Left hindlimb (tissue), 1 donor: Measurements from ENCODE around the gene TGM1.
A peak's percentile ranks its signal among the peaks of the same experiment; 100 is the strongest.

Source experiments
- DNase-seq: peaks from one replicate; pipeline ENCODE4 v3.0.0-alpha.2; 2018

TGM1 gene

GRCh38 chr14:24291446-24292117, 28.6 kb upstream of the TGM1 start:
- no peak for DNase-seq

- no peak for DNase-seq
Observed at GRCh38 chr14:24290746-24291145, 27.8 kb upstream of the TGM1 start.

GRCh38 chr14:24289649-24290280, 26.8 kb upstream of the TGM1 start:
- no peak for DNase-seq

DNA sequence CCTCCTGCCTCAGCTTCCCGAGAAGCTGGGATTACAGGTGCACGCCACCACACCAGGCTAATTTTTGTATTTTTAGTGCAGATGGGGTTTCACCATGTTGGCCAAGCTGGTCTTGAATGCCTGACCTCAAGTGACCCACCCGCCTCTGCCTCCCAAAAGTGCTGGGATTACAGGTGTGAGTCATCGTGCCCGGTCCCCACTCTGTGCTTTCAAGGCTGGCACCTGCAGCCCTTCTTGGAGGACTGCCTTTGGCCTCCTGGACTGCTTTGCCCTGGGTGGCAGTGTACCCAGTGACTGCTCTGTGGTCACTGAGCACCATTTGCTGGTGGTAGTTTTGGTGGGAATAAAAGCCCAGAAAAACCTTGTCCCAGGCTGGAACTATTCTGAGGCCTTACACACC, 24.0 kb upstream of the TGM1 start:
- DNase-seq = no peak

GRCh38 chr14:24285351-24285750, 22.4 kb upstream of the TGM1 start:
- DNase-seq = no peak

- DNase-seq = no peak
Observed at GRCh38 chr14:24284501-24285035, 21.6 kb upstream of the TGM1 start.

- no peak for DNase-seq
Observed at GRCh38 chr14:24283796-24284460, 21.0 kb upstream of the TGM1 start.

DNA sequence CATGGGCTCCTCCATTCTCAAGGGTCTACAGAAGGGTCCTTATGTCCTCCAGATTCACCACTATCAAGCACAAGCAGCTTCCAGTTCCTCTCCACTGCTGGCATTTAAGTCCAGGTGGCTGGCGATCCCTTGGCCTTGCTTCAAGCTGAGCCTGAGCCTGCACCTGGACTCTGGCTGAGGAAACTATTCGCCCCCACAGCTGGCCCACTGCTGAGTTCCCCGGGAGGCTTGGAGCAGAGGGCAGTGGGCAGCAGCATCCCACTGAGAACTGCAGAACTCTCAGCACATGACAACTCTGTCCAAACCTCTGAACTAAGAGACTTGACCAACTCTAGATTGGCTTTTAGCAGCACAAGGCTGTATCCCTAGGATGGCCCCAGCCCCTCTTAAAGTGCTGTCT, 19.8 kb upstream of the TGM1 start:
- DNase-seq = no peak

DNA sequence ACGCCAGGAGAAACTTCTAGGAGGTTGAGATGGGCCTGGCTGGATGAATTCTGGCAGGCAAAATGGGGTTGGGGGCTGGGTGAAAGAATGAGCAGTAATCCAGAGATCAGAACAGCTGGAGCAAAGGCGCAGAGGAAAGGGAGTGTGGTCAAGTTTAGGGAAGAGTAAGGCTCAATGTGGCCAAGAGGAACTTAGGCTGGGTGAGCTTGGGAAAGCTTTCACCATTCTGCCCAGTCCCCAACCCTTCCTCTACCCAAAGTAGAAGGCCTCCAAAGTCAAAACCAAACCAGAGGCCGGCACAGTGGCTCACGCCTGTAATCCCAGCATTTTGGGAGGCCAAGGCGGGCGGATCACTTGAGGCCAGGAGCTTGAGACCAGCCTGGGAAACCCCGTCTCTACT, 18.7 kb upstream of the TGM1 start:
- no peak for DNase-seq

GRCh38 chr14:24280797-24281460, 18.0 kb upstream of the TGM1 start:
- no peak for DNase-seq

DNA sequence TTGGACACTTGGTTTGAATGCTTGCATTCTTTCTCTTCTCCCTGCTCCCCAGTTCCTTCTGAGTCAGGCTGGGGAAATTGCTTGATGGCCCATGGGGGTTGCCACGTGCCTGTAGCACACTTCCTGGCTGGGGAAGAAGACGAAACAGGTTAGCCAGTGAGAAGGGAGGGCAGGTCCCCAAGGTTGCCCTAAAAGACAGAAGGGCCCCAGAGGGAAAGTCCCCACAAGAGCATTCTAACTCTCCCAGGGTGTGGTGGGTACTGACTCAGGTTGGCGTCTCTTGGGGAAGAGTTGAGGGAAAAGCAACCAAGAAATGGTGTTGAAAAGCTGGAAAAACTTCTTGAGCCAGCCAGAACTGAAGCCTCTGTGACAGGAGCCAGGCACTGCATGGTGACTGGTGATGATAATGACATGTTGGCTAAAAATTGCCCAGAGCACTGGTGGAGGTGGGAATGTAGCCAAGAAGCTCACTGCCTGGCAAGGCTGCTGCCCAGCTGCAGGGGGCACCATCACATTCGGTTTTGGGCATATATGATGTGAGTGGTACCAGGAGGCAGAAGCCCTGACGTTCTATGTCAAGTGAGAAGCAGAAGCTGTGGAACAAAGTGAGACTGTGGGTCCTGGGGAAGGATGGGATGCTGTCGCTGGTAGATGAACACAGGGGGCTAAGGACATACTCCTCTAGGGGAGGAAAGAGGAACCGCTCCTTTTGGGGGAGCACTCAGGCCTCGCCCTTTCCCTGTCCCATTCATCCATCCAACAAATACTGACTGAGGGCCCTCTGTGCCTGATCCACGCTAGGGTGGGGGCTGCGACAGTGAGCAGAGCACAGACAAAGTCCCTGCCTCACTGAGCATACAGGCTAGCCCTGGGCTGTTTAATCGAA, 16.6 kb upstream of the TGM1 start:
- DNase-seq = no peak

DNA sequence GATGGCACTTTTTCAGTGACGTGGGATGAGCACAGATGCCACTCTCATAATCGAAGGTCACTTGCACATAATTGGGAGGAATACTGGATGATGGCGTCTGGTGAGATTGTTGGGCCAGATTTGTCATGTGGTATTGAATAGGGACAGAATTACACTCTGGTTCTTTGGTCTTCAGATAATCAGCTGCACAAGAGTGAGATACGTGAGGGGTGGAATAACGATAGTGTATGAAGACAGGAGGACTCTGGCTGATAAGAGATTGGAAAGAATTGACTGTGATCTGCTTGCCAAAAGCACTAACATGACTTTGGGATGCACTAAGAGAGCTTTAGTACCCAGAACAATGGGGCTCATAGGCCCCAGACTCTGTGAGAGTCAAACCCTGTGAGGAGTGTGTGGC, 15.4 kb upstream of the TGM1 start:
- DNase-seq = no peak

GRCh38 chr14:24277606-24278321, 14.8 kb upstream of the TGM1 start:
- no peak for DNase-seq

GRCh38 chr14:24277071-24277470, 14.1 kb upstream of the TGM1 start:
- no peak for DNase-seq

GRCh38 chr14:24274101-24274543, 11.1 kb upstream of the TGM1 start:
- no peak for DNase-seq

DNA sequence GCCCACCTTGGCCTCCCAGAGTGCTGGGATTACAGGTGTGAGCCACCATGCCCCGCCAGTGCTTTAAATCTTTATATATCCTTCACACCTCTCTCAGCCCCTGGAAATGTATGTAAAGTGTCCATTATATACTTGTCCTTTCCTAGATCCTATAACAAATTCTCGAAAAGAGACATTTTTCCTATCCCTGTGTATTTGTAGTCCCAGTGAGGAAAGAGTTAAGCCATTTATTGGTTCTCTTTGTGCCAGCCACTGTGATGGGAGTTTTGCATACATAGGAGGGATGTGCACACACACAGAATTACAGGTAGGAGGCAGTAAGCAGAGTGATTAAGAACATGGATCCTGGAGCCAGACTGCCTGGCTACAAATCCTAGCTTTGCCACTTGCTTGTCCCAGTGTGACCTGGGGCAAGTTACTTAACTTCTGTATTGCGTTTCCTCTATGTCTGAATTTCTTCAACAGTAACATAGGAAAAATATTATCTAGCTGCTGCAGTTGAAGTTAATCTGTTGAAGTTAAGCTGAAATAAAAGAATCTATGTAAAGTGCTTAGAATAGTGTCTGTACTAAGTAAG, 10.5 kb upstream of the TGM1 start:
- DNase-seq = no peak

GRCh38 chr14:24272467-24272866, 9.5 kb upstream of the TGM1 start:
- DNase-seq = no peak

DNA sequence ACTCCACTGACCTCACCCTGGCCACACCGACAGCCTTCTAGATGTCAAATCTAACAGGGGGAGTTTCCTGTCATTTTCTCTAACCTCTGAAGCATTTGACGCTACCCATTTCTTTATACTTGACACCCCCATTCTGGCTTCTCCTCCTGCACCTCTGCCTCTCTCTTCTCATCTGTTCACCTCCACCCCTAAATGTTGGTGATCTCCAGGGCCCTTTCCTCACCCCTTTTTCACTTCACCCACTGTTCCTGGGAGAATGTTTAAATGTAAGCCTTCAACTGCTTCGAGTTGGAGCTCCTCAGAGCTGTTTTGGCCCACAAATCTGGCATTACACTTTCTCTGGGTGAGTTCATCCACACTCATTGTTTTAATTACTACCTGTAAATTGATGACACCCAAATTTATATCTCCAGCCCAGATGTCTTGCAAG, 8.9 kb upstream of the TGM1 start:
- no peak for DNase-seq

DNA sequence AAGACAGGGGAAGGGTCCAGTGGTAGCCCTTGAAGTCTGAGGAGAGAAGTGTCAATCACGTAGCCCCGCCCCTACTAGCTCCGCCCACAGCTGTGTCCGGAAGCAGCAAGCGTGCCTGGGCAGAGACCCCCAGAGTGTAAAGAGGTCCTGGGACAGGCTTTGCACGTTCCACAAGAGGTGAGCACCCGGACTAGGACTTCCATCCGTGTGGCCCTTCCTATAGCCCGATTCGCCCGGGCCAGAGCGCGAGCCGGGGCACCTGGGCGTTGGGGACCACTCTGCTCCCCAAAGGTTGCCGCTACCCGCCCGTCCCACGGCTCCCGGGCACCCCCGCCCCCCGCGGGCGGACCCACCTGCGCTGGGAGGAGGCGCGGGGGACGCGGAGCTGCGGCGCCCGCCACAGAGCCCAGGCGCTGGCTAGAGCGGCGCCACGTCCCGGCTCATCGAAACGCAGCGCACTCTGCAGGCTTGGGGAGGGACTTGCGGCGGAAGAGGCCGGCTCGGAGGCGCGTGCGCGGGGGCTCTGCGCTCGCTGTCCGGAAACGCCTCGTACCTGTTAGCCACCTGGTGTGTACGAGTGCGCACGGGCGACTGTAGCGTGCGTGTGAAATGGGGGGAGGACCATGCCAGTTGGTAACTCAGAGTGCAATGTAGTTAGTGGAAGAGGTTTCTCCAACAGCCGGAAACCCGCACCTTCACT, 8.3 kb upstream of the TGM1 start, which contains the start of gene RABGGTA:
Gene RABGGTA (minus strand): TSS at position 464 of the 700 bp plus-strand sequence. CDS start 482 bp downstream, outside the sequence.
- DNase-seq = peak; percentile 90

DNA sequence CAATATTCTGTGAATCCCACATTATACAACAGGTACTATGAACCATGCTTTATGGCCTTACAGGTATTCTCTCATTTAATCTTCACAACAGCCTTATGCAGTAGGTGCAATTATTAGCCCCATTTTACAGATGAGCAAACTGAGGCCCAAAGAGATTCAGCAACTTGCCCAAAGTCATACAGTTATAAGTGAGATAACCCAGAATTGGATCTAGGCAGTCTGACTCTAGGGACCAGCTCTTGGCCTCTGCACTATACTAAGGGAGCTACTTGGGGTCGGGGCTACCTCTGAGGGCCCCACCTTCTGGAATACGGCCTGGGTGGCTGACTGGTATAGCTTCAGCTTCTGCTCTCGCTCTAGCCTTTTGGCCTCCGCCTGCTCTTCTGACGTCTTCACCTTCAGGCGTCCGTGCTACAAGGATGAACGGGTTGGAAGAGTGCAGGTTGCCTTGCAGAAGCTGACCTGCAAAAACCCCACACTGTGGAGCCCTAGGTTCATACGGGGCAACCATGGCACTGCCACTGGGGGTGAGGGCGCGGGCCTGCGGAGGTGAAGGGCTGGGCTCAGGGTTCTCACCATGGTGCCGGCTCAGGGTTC, 7.7 kb upstream of the TGM1 start:
- DNase-seq = no peak
